Measurements from ENCODE around the gene MGAT4C. TPM values are rescaled to one million over a fixed set of nuclear protein-coding genes. Genes with fewer than 3 reads are reported as not detected.

Gene MGAT4C
- polyA plus RNA-seq, 4 donors, result 1.4 to 1.9 (median 1.6) TPM

- DNase-seq (ENCODE audit: low read depth in 4 of 4, low spot score in 2 of 4), result no peak
Measured at GRCh38 chr12:85993746-85994145, 262.4 kb downstream of the MGAT4C start.

- no peak for DNase-seq (ENCODE audit: low read depth in 4 of 4, low spot score in 2 of 4)
Measured at GRCh38 chr12:85985996-85986395, 270.2 kb downstream of the MGAT4C start.

GRCh38 chr12:85983601-85984000 is 272.6 kb downstream of the MGAT4C start:
- no peak for DNase-seq (ENCODE audit: low read depth in 4 of 4, low spot score in 2 of 4)

GRCh38 chr12:85979641-85980040 is 276.6 kb downstream of the MGAT4C start:
- DNase-seq (ENCODE audit: low read depth in 4 of 4, low spot score in 2 of 4), result no peak

GRCh38 chr12:85975716-85976115 is 280.5 kb downstream of the MGAT4C start:
- DNase-seq (ENCODE audit: low read depth in 4 of 4, low spot score in 2 of 4), result no peak

GRCh38 chr12:85971800-85972199 is 284.4 kb downstream of the MGAT4C start:
- no peak for DNase-seq (ENCODE audit: low read depth in 4 of 4, low spot score in 2 of 4)

GRCh38 chr12:85968606-85969005 is 287.6 kb downstream of the MGAT4C start:
- DNase-seq (ENCODE audit: low read depth in 4 of 4, low spot score in 2 of 4), result no peak

- DNase-seq (ENCODE audit: low read depth in 4 of 4, low spot score in 2 of 4), result no peak
Measured at GRCh38 chr12:85963326-85963725, 292.9 kb downstream of the MGAT4C start.

- no peak for DNase-seq (ENCODE audit: low read depth in 4 of 4, low spot score in 2 of 4)
Measured at GRCh38 chr12:85956081-85956480, 300.1 kb downstream of the MGAT4C start.

GRCh38 chr12:85955127-85955526 is 301.1 kb downstream of the MGAT4C start:
- DNase-seq (ENCODE audit: low read depth in 4 of 4, low spot score in 2 of 4), result no peak

- peak in 1 of 4 donors; percentile 16 for DNase-seq (ENCODE audit: low read depth in 4 of 4, low spot score in 2 of 4)
Measured at GRCh38 chr12:85951823-85952222, 304.4 kb downstream of the MGAT4C start.

- no peak for DNase-seq (ENCODE audit: low read depth in 4 of 4, low spot score in 2 of 4)
Measured at GRCh38 chr12:85949253-85949652, 306.9 kb downstream of the MGAT4C start.

GRCh38 chr12:85948340-85948739 is 307.9 kb downstream of the MGAT4C start:
- no peak for DNase-seq (ENCODE audit: low read depth in 4 of 4, low spot score in 2 of 4)

GRCh38 chr12:85947286-85947685 is 308.9 kb downstream of the MGAT4C start:
- DNase-seq (ENCODE audit: low read depth in 4 of 4, low spot score in 2 of 4), result no peak

GRCh38 chr12:85946375-85946774 is 309.8 kb downstream of the MGAT4C start:
- no peak for DNase-seq (ENCODE audit: low read depth in 4 of 4, low spot score in 2 of 4)

- no peak for DNase-seq (ENCODE audit: low read depth in 4 of 4, low spot score in 2 of 4)
Measured at GRCh38 chr12:85927166-85927565, 329.0 kb downstream of the MGAT4C start.

GRCh38 chr12:85923767-85924331 is 332.3 kb downstream of the MGAT4C start:
- no peak for DNase-seq (ENCODE audit: low read depth in 4 of 4, low spot score in 2 of 4)

GRCh38 chr12:85920324-85920947 is 335.8 kb downstream of the MGAT4C start:
- DNase-seq (ENCODE audit: low read depth in 4 of 4, low spot score in 2 of 4), result peak in 1 of 4 donors; percentile 17

Data from left renal cortex interstitium (tissue), 4 donors.